ENCODE data around the gene ECT2.
"Not testable (repeated sequence)": the region's sequence is repeated elsewhere in the genome, so short reads cannot be mapped to it uniquely, and the experiment has no call there.

The ECT2 gene

DNA sequence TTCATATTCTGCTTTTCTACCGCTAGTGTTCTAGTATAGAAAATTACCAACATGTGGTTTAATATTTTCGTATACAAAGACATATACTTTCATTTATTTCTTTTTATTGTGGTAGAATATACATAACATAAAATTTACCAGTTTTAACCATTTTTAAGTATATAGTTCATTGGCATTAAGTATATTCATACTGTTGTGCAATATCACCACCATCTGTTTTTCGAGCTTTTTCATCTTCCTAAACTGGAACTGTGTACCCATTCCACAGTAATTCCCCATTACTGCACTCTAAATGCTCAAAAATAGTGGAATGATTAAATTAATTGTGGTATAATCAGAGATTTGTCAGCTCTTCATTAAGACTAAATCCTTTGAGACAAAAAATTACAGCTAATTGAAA lies 62.9 kb downstream of the ECT2 start:
- no peak for DNase-seq (ENCODE audit: low read depth)

- no peak for DNase-seq (ENCODE audit: low read depth)
Measured at GRCh38 chr3:172814738-172815137, 64.2 kb downstream of the ECT2 start.

DNA sequence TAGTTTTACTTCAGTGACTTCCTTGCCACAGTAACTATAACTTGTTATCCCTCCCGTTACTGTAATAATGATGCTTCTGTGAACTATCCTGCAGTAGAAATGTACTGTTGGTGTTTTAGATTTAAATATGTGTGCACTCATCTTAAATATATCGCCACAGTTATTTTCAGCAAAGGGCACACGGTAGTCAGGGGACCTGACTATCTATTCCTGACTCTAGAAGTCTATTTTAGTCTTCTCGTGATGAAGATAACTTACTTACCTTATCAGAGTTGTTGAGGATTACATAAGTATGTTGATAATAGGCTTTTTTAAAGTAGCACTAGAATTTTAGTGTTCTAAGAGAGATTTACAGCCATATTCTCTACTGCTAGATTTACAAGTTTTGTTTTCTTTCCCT lies 65.3 kb downstream of the ECT2 start:
- no peak for DNase-seq (ENCODE audit: low read depth)

DNA sequence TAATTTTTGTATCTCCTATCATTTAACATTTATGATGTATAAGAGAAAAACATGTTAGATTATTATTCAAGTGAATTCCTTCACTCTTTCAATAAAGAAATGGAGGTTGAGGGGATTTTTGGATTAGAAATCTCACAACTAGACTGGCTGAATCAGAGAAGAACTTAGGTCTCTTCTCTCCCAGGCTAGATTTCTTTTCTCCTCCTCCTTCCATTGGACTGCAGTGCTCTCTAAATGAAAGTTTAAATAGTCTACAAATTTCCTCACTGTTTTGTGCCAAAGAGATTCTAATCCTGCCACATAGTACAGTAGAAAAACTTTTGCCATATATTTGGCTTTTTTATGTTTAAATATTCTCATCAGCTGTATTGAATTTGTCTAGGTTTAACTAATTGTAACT lies 65.8 kb downstream of the ECT2 start:
- DNase-seq (ENCODE audit: low read depth) = no peak

DNA sequence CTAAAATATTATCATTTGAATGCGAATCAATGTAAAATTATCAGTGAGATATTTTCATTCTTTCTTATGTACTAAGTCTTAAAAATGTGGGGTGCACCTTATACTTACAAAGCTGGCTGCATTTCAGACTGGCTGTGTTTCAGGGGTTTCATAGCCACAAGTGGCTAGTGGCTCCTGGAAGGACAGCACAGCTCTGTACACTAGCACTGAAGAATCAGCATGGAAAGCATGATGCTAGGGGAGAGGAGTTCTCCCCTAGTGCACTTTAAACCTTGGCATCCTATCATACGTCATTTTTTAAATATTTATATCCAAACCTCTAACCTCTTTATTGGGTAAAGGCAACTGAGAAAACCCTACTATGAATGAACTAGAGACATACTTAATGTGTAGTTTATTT lies 66.4 kb downstream of the ECT2 start:
- DNase-seq (ENCODE audit: low read depth) = no peak

DNA sequence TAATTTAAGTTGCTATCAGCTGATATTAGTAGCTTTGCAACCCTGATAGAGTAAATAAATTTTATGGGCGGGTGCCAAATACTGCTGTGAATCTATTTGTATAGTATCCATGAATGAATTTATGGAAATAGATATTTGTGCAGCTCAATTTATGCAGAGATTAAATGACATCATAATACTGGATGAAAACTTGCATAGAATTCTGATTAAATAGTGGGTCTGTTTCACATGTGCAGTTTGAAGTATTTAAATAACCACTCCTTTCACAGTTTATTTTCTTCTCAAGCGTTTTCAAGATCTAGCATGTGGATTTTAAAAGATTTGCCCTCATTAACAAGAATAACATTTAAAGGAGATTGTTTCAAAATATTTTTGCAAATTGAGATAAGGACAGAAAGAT lies 70.0 kb downstream of the ECT2 start:
- no peak for DNase-seq (ENCODE audit: low read depth)

DNA sequence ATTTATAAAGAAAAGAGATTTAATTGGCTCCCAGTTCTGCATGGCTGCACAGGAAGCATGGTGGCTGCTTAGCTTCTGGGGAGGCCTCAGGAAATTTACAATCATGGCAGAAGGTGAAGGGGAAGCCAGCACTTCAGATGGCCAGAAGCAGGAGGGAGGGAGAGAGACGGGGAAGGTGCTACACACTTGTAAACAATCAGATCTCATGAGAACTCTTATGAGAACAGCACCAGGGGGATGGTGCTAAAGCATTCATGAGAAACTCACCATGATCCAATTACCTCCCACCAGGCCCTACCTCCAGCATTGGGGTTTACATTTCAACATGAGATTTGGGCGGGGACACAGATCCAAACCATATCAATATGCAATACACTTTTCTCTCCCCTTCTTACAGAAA lies 73.7 kb downstream of the ECT2 start:
- DNase-seq (ENCODE audit: low read depth) = no peak

DNA sequence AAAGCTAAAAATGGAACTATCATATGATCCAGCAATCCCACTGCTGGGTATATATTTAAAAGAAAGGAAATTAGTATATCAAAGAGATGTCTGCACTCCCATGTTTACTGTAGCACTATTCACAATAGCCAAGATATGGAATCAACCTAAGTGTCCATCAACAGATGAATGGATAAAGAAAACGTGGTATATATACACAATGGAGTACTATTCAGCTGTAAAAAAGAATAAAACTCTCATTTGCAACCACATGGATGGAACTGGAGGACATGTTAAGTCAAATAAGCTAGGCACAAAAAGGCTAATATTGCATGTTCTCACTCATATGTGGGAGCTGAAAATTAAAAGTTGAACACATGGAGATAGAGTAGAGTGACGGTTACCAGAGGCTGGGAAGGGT lies 76.7 kb downstream of the ECT2 start:
- DNase-seq (ENCODE audit: low read depth) = not testable (repeated sequence)

DNA sequence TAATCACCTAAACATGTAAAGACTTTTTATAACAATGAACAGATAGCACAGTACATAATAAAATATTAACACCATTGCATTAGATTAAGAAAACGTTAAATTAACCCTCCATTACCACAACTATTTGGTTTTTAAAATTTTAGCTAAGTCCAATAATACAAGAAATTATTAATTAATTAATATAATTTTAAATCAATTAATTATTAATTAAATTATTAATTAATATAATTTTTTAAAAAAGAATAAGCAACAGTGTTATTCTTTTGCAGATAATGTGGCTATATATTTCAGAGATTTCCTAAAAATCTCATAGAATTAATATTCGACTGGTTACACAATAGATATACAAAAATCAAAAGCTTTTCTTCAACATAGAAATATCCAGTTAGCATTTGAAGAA lies 82.5 kb downstream of the ECT2 start:
- DNase-seq (ENCODE audit: low read depth) = no peak

DNA sequence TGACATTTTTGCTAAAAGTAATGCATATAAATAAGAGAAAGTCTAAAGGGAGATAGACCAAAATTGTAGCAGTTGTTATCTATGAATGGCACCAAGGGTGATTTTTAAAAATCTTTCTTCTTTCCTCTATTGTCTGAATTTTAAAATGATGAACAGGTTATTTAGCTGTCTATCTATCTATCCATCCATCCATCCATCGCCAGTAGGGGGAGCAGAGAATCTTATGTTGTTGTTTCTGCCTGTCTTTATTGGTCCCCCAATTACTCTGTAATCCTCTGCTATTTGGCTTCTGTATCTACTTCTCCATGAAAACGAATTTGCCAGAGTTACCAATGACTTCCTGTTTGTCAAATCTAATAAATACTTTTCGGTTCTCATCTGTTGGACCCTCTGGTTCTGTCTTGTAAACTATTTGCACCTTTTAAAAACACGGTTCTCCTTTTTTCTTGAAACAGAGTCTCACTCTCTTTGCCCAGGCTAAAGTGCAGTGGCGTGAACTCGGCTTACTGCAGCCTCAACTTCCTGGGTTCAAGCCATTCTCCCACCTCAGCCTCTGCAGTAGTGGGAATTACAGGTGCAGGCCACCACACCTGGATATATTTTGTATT lies 86.0 kb downstream of the ECT2 start:
- no peak for DNase-seq (ENCODE audit: low read depth)

DNA sequence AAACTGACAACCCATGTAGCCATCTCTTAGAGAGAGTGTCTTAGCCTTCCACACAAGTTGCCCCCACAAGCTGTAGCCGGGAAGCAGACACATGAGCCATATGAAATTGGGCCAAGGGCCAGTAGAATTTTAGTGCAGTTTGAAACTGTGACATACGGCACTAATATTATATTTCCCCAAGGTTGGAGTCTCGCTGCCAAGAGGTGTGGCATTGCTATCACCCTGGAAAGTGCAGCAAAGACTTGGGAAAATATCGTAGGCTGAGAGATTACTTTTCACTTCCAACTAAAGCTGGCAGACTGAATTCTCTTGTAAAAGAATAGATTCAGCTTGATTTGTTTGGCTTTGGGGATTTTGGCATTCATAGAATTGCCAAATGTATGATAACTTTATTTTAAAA lies 89.2 kb downstream of the ECT2 start:
- DNase-seq (ENCODE audit: low read depth) = no peak

- DNase-seq (ENCODE audit: low read depth) = no peak
Measured at GRCh38 chr3:172840463-172840862, 89.9 kb downstream of the ECT2 start.

DNA sequence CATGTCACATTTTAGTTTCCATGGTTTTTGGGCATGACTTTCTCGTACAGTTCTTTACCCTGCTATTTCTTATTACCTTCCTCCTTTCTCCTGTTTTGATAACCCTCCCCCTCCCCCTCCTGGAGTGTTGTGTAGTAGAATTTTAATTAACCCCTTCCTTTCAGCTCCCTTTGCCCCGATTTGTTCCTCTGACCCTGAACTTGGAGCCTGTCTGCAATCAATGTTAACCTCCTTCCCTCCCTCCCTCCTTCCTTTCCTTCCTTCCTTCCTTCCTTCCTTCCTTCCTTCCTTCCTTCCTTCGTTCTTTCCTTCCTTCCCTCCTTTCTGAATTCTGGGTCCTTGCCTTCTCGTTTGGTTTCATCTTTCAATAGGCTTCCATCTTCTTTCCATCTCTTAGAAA lies 90.4 kb downstream of the ECT2 start:
- no peak for DNase-seq (ENCODE audit: low read depth)

DNA sequence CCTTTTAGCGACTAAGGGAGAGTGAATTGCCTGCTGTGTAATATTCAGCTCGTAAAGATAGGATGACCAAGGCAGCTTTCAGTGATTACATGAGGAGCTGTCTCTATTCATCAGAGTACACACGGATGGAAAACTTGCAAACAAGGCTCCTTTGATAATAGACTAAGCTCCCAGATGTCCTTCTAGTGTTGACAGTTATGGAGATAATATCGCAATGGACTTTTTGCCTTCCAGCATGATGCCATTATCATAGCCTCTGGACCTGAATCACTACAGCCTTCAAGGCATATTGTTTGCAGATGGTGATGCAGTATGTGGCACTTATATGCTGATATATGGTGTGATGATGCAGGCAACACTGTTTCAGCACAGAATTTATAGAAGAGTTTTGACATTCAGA lies 93.9 kb downstream of the ECT2 start:
- no peak for DNase-seq (ENCODE audit: low read depth)

GRCh38 chr3:172846103-172846561 lies 95.6 kb downstream of the ECT2 start:
- no peak for DNase-seq (ENCODE audit: low read depth)

DNA sequence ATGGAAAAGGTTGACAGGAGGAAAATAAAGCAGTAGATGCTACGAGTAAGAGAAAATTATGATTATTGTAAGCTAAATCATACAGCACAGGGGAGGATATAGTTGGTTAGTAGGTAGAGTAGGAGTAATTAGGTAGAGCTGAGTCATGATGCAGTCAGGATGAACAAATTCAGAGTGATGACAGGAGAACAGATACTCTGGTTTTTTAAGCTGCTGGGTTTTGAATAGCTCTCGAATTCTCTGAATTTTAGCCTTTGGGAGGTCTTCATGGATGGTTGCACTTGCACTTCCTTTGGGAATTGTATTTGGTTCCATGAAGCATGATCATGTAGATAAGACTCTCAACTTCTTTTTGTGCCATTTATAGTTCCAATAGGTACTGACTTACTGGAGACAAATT lies 96.2 kb downstream of the ECT2 start:
- DNase-seq (ENCODE audit: low read depth) = no peak

DNA sequence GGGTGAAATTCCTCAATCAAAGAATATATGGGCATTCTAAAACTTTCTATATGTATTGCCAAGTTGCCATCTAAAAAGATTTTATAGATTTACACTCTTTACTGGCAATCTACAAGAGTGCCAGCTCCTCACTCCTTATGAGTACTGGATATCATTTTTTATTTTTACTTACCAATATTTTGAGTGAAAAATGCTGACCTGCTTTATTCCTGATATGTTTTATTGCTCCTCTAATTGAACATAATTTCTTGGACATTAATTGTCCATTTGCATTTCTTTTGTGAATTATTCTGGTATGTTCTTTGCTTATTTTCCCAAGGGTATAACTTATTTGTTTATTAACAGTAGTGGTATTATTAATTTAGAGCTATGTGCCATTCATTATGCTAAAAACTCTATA lies 96.8 kb downstream of the ECT2 start:
- no peak for DNase-seq (ENCODE audit: low read depth)

DNA sequence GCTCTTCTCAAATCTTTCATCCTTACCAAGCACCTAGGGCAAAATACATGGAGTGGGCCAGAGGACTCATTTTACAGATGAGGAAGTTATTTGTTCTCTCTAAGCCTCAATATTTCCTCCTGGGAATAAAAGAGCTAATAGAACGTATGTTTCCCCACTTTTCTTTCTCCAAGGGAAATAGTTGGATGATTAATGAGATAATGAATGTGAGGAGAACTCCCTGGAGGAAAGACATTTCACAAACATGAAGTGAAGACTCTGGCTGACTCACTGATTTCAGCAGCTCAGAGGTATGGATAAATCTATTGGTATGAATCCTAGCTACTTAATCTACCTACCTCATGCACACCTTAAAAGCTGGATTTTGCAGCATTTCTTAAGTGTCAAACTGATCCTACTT lies 98.4 kb downstream of the ECT2 start:
- no peak for DNase-seq (ENCODE audit: low read depth)

DNA sequence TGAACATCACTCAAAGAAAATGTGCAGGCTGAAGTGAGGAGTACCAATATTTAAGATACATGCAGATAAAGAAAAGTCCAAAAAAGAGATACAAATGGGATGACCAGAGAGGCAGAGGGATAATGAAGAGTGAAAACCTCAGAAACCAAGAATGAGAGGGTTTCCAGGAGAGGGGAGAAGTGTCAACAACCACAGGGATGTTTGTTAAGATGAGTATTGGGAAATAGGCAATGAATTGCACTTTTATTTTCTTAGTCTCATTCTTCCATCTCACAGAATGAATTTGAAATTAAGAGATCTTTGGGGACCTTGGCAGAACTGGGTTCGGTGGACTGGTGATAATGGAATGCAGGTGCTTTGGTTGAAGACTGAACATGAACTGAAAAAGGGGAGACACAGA lies 102.5 kb downstream of the ECT2 start:
- no peak for DNase-seq (ENCODE audit: low read depth)

DNA sequence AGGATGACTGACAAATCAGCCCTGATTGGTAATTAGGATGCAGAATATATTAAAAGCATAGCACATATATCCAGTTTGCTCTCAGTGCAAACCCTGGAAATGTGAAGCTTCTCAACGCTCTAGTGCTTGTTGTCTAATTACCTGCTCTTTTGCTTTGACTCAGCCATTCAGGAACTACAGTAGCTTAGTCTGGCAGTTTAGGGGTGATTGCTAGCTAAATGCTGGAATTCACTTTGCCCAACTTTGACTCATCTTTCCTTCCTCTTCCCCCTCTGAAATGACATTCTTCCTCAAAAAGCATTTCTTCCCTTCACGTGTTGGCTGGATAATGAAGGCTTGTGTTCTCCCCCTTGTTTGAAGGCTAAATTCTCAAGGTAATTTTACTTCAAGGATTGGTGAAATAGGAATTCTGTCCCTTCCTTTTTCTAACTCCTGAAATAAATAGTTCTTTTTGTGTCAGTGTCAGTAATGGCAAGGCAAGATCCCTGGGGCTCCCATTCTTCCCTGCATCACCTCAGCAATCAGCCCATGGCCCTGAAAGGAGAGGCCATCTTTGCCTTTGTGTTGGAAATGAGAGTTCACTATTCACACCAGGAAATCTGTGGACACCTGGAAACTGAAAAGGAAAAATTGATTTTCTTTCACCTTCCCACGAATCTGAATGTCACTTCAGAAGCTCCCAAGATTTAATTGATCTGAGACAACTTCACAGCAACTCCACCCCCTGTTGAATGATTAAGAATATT lies 103.6 kb downstream of the ECT2 start:
- DNase-seq (ENCODE audit: low read depth) = no peak

GRCh38 chr3:172855037-172855436 lies 104.5 kb downstream of the ECT2 start:
- DNase-seq (ENCODE audit: low read depth) = no peak

DNA sequence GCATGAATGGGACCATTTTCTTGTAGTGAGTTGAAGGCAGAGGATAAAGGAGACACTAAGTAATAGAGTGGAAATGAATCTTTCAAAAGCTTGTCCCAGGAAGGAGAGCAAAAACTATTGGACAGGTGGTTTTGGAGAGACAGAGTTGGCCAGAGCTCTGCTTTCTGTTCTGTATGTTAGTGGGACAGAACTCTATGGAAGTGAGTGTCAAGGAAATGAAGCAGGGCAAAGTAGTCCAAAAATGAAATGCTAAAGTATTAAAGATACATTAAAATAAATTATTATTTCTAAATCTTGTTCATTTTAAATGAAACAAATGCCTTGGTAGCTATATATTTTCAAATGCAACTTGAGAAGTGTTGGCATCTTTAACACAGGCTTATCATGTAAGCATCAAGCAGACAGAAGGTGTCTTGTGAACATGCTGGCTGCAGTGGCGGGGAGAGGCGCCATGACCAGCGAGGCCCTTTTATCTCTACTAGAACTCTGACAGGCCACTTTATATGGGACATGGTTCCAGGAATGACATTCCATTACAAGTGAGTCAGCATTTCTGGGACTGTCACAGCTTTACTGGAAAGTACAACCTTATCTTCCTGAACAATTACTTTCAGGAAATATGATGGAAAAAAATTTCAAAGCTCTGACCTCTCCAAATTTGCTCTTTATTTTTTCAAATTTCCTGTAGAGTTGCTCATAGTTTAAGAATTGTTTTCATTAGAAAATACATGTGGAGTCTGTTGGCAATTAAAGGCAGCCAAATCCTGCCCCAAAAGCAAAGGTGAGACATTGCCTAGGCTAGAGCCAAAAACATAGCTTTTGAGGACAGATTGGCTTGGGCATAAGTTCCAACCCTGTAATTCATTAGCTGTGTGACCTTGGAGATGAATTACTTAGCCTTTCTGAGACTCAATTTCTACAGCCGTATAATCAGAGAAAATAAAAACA lies 106.5 kb downstream of the ECT2 start:
- DNase-seq (ENCODE audit: low read depth) = no peak

GRCh38 chr3:172859041-172859440 lies 108.5 kb downstream of the ECT2 start:
- DNase-seq (ENCODE audit: low read depth) = no peak

Data from activated T-cell treated with anti-CD3 and anti-CD28 coated beads for 48 hours (primary cell).